ENCODE data around the gene LPP.

DNA sequence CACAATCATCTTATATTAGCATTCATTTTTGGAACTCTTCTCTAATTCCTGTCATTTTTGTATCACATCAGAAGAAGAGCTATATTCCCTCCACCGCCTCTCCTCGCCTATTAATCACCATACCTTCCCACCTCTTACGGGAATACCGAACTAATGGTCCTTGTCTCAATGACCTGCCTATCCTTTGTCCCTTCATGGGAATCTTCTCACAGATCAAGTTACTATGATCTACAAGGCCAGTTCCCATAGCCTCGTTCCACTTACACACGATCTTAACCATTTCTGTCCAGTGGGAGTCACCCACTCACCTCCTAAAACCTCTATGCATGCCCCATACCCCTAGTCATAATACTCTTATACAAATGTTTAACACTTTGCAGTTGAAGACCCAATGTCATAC lies 675.2 kb downstream of the LPP start:
- TF ChIP-seq, protein P1, sequence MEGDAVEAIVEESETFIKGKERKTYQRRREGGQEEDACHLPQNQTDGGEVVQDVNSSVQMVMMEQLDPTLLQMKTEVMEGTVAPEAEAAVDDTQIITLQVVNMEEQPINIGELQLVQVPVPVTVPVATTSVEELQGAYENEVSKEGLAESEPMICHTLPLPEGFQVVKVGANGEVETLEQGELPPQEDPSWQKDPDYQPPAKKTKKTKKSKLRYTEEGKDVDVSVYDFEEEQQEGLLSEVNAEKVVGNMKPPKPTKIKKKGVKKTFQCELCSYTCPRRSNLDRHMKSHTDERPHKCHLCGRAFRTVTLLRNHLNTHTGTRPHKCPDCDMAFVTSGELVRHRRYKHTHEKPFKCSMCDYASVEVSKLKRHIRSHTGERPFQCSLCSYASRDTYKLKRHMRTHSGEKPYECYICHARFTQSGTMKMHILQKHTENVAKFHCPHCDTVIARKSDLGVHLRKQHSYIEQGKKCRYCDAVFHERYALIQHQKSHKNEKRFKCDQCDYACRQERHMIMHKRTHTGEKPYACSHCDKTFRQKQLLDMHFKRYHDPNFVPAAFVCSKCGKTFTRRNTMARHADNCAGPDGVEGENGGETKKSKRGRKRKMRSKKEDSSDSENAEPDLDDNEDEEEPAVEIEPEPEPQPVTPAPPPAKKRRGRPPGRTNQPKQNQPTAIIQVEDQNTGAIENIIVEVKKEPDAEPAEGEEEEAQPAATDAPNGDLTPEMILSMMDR (IDR thresholded peaks at IDR 0.05; ENCODE audit: low read length) = no peak
- TF ChIP-seq EZH2 (optimal IDR thresholded peaks at IDR 0.05; ENCODE audit: low read depth, low read length) (no peak), EZH2phosphoT487 (IDR thresholded peaks at IDR 0.05; ENCODE audit: low read length) (no peak)

Data from MM.1S (cell line).